Subcutaneous abdominal adipose tissue (tissue), 5 donors: ENCODE measurements around the gene MKNK2.
"Not testable (repeated sequence)": the region's sequence is repeated elsewhere in the genome, so short reads cannot be mapped to it uniquely, and the experiment has no call there.

ENCODE experiments used
- H3K27ac ChIP-seq: one replicate; pipeline ENCODE4 v1.7.0; 2013; ENCODE audit warnings: low read depth, mild to moderate bottlenecking, inconsistent platforms, low read length, moderate library complexity
- H3K27me3 ChIP-seq, 5 donors: one replicate each; pipeline ENCODE4 v1.7.0; 2013; ENCODE audit warnings: low read length in 5 of 5, inconsistent platforms in 1 of 5; ENCODE audit not compliant: control insufficient read depth in 5 of 5, insufficient read depth in 4 of 5
- H3K36me3 ChIP-seq, 5 donors: one replicate each; pipeline ENCODE4 v1.7.0; 2013; ENCODE audit warnings: low read length in 5 of 5; ENCODE audit not compliant: control insufficient read depth in 5 of 5, insufficient read depth in 5 of 5
- H3K4me1 ChIP-seq, 5 donors: one replicate each; pipeline ENCODE4 v1.7.0; 2013; ENCODE audit warnings: low read length in 5 of 5, mild to moderate bottlenecking in 3 of 5, moderate library complexity in 1 of 5; ENCODE audit not compliant: control insufficient read depth in 5 of 5, insufficient read depth in 5 of 5
- H3K4me3 ChIP-seq, 5 donors: one replicate each; pipeline ENCODE4 v1.7.0; 2013; ENCODE audit warnings: low read length in 5 of 5, low read depth in 1 of 5
- H3K9ac ChIP-seq, 5 donors: one replicate each; pipeline ENCODE4 v1.7.0; 2013; ENCODE audit warnings: low read length in 5 of 5, mild to moderate bottlenecking in 4 of 5, moderate library complexity in 3 of 5
- H3K9me3 ChIP-seq, 5 donors: one replicate each; pipeline ENCODE4 v1.7.0; 2013; ENCODE audit warnings: low read length in 5 of 5; ENCODE audit not compliant: control insufficient read depth in 5 of 5
- donor health status: healthy.
- donor health status: healthy.
- donor health status: healthy.
- donor health status: healthy.
- donor health status: healthy.

Gene MKNK2

GRCh38 chr19:2091926-2092525 is 41.0 kb upstream of the MKNK2 start:
- Histone ChIP-seq H3K4me1 (peaks cover 7 to 85% (median 61%) of the 10 kb centered on the region in 5 donors), H3K27ac (peak overlapping the region; percentile 58)
- not testable (repeated sequence) for H3K9me3 ChIP-seq, H3K9ac ChIP-seq, H3K27me3 ChIP-seq, H3K36me3 ChIP-seq, H3K4me3 ChIP-seq

GRCh38 chr19:2089727-2090053 is 38.6 kb upstream of the MKNK2 start:
- H3K9ac ChIP-seq: peak overlapping the region in 1 of 5 donors; percentile 47

GRCh38 chr19:2089001-2089711 is 38.1 kb upstream of the MKNK2 start:
- Histone ChIP-seq H3K27me3 (no peaks in the 10 kb centered on the region), H3K9ac (no peak overlapping the region), H3K4me1 (peaks cover 4 to 87% (median 61%) of the 10 kb centered on the region in 5 donors), H3K36me3 (peaks cover 0 to 7% (median 4%) of the 10 kb centered on the region in 5 donors), H3K4me3 (no peak overlapping the region), H3K27ac (peak overlapping the region; percentile 58), H3K9me3 (no peaks in the 10 kb centered on the region)

More at GRCh38 chr19:2089727-2090053, 38.6 kb upstream of the MKNK2 start:
- Histone ChIP-seq H3K4me3 (no peak overlapping the region), H3K9me3 (no peaks in the 10 kb centered on the region), H3K4me1 (peaks cover 7 to 92% (median 66%) of the 10 kb centered on the region in 5 donors), H3K27ac (peak overlapping the region; percentile 58), H3K27me3 (no peaks in the 10 kb centered on the region), H3K36me3 (peaks cover 0 to 7% (median 4%) of the 10 kb centered on the region in 5 donors)

GRCh38 chr19:2087621-2088100 is 36.6 kb upstream of the MKNK2 start:
- H3K4me3 ChIP-seq: no peak overlapping the region
- H3K4me1 ChIP-seq: peaks cover 3 to 85% (median 60%) of the 10 kb centered on the region in 5 donors
- peaks cover 0 to 16% (median 8%) of the 10 kb centered on the region in 5 donors for H3K36me3 ChIP-seq
- no peaks in the 10 kb centered on the region for H3K9me3 ChIP-seq
- H3K27me3 ChIP-seq: no peaks in the 10 kb centered on the region
- peak overlapping the region in 1 of 5 donors; percentile 4 for H3K9ac ChIP-seq
- no peak overlapping the region for H3K27ac ChIP-seq

- peaks cover 0 to 22% (median 13%) of the 10 kb centered on the region in 5 donors for H3K36me3 ChIP-seq
- not testable (repeated sequence) for H3K4me3 ChIP-seq, H3K27me3 ChIP-seq, H3K27ac ChIP-seq, H3K9me3 ChIP-seq, H3K9ac ChIP-seq
- H3K4me1 ChIP-seq: peaks cover 3 to 85% (median 64%) of the 10 kb centered on the region in 5 donors
These were observed 35.9 kb upstream of the MKNK2 start for GRCh38 chr19:2086695-2087620.

GRCh38 chr19:2084993-2085720 is 34.1 kb upstream of the MKNK2 start:
- Histone ChIP-seq H3K27ac (peak overlapping the region; percentile 57), H3K4me1 (peaks cover 0 to 71% (median 55%) of the 10 kb centered on the region in 5 donors), H3K4me3 (peak overlapping the region in 2 of 5 donors; percentile 40 to 44), H3K27me3 (no peaks in the 10 kb centered on the region), H3K36me3 (peaks cover 0 to 26% (median 22%) of the 10 kb centered on the region in 5 donors), H3K9me3 (no peaks in the 10 kb centered on the region), H3K9ac (peak overlapping the region in 1 of 5 donors; percentile 17)

GRCh38 chr19:2083174-2083854 is 32.3 kb upstream of the MKNK2 start:
- peaks cover 0 to 45% (median 36%) of the 10 kb centered on the region in 5 donors for H3K36me3 ChIP-seq
- peaks cover 0 to 55% (median 41%) of the 10 kb centered on the region in 5 donors for H3K4me1 ChIP-seq
- peak overlapping the region in 2 of 5 donors; percentile 30 to 39 for H3K4me3 ChIP-seq
- no peak overlapping the region for H3K27ac ChIP-seq
- peak overlapping the region in 1 of 5 donors; percentile 35 for H3K9ac ChIP-seq
- no peaks in the 10 kb centered on the region for H3K9me3 ChIP-seq
- H3K27me3 ChIP-seq: no peaks in the 10 kb centered on the region

GRCh38 chr19:2081873-2082810 is 31.1 kb upstream of the MKNK2 start:
- Histone ChIP-seq H3K4me3 (peak overlapping the region in 2 of 5 donors; percentile 0 to 30), H3K27ac (no peak overlapping the region), H3K27me3 (no peaks in the 10 kb centered on the region), H3K9ac (peak overlapping the region in 1 of 5 donors; percentile 5), H3K9me3 (no peaks in the 10 kb centered on the region), H3K36me3 (peaks cover 0 to 57% (median 48%) of the 10 kb centered on the region in 5 donors), H3K4me1 (peaks cover 0 to 43% (median 32%) of the 10 kb centered on the region in 5 donors)
